ENCODE measurements around the gene TACR2. TPM values are rescaled to one million over a fixed set of nuclear protein-coding genes. Genes with fewer than 3 reads are reported as not detected.

The TACR2 gene
- total and polyA plus RNA-seq, 2 experiments from 2014 or later = not detected

- Histone ChIP-seq H3K36me3 (ENCODE audit: insufficient read depth) (no peaks in the 10 kb centered on the region), H3K4me1 (ENCODE audit: insufficient read depth) (peaks cover 13% of the 10 kb centered on the region), H3F3A (replicated peaks; ENCODE audit: low read depth) (no peaks in the 10 kb centered on the region), H3K9me2 (ENCODE audit: insufficient read depth) (no peaks in the 10 kb centered on the region), H3K27ac (ENCODE audit: low read depth) (no peak overlapping the region), H3K4me2 (no peak overlapping the region), H3K4me3 (no peak overlapping the region), H2AFZ (no peak overlapping the region), H4K20me1 (replicated peaks; ENCODE audit: insufficient read depth) (no peaks in the 10 kb centered on the region), H3K79me2 (replicated peaks; ENCODE audit: insufficient read depth) (no peaks in the 10 kb centered on the region), H3K27me3 (ENCODE audit: insufficient read depth) (no peaks in the 10 kb centered on the region)
- DNase-seq (ENCODE audit: low spot score) = no peak
- Mint-ChIP-seq H3K27ac (no peak overlapping the region), H3K27me3 (ENCODE audit: insufficient read depth, low read depth, poor library complexity) (peaks cover 6% of the 10 kb centered on the region), H3K4me3 (no peak overlapping the region), H3K36me3 (ENCODE audit: low read depth) (no peaks in the 10 kb centered on the region), H3K4me1 (peaks cover 12% of the 10 kb centered on the region), H3K9me3 (no peaks in the 10 kb centered on the region)
- ATAC-seq = no peak
- TF ChIP-seq, protein P1, sequence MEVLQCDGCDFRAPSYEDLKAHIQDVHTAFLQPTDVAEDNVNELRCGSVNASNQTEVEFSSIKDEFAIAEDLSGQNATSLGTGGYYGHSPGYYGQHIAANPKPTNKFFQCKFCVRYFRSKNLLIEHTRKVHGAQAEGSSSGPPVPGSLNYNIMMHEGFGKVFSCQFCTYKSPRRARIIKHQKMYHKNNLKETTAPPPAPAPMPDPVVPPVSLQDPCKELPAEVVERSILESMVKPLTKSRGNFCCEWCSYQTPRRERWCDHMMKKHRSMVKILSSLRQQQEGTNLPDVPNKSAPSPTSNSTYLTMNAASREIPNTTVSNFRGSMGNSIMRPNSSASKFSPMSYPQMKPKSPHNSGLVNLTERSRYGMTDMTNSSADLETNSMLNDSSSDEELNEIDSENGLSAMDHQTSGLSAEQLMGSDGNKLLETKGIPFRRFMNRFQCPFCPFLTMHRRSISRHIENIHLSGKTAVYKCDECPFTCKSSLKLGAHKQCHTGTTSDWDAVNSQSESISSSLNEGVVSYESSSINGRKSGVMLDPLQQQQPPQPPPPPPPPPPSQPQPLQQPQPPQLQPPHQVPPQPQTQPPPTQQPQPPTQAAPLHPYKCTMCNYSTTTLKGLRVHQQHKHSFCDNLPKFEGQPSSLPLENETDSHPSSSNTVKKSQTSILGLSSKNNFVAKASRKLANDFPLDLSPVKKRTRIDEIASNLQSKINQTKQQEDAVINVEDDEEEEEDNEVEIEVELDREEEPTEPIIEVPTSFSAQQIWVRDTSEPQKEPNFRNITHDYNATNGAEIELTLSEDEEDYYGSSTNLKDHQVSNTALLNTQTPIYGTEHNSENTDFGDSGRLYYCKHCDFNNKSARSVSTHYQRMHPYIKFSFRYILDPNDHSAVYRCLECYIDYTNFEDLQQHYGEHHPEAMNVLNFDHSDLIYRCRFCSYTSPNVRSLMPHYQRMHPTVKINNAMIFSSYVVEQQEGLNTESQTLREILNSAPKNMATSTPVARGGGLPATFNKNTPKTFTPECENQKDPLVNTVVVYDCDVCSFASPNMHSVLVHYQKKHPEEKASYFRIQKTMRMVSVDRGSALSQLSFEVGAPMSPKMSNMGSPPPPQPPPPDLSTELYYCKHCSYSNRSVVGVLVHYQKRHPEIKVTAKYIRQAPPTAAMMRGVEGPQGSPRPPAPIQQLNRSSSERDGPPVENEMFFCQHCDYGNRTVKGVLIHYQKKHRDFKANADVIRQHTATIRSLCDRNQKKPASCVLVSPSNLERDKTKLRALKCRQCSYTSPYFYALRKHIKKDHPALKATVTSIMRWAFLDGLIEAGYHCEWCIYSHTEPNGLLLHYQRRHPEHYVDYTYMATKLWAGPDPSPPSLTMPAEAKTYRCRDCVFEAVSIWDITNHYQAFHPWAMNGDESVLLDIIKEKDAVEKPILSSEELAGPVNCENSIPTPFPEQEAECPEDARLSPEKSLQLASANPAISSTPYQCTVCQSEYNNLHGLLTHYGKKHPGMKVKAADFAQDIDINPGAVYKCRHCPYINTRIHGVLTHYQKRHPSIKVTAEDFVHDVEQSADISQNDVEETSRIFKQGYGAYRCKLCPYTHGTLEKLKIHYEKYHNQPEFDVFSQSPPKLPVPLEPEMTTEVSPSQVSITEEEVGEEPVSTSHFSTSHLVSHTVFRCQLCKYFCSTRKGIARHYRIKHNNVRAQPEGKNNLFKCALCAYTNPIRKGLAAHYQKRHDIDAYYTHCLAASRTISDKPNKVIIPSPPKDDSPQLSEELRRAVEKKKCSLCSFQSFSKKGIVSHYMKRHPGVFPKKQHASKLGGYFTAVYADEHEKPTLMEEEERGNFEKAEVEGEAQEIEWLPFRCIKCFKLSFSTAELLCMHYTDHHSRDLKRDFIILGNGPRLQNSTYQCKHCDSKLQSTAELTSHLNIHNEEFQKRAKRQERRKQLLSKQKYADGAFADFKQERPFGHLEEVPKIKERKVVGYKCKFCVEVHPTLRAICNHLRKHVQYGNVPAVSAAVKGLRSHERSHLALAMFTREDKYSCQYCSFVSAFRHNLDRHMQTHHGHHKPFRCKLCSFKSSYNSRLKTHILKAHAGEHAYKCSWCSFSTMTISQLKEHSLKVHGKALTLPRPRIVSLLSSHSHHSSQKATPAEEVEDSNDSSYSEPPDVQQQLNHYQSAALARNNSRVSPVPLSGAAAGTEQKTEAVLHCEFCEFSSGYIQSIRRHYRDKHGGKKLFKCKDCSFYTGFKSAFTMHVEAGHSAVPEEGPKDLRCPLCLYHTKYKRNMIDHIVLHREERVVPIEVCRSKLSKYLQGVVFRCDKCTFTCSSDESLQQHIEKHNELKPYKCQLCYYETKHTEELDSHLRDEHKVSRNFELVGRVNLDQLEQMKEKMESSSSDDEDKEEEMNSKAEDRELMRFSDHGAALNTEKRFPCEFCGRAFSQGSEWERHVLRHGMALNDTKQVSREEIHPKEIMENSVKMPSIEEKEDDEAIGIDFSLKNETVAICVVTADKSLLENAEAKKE (CRISPR knock-in tag; IDR thresholded peaks at IDR 0.05) = no peak
- TF ChIP-seq CTCF (conservative IDR thresholded peaks at IDR 0.05; ENCODE audit: low read depth in 2 of 2) (no peak), ZNF114 (CRISPR knock-in tag; IDR thresholded peaks at IDR 0.05) (no peak)
Measured at GRCh38 chr10:69466158-69466490, 49.4 kb upstream of the TACR2 start.

All from GM23338 (cell line).